H1 (cell line): ENCODE measurements around the gene USH2A. TPM values are rescaled to one million over a fixed set of nuclear protein-coding genes. Genes with fewer than 3 reads are reported as not detected.
A peak's percentile ranks its signal among the peaks of the same experiment; 100 is the strongest.

Experiments used
- CTCF ChIA-PET: fragments of 300-600 bp; sonication (Branson Sonifier 250); formaldehyde crosslinking; loops from one replicate; lab custom pipeline; 2021; ENCODE audit not compliant: partially characterized antibody; lab: Charles Lee
- POLR2A ChIA-PET: fragments of 300-600 bp; sonication (Branson Sonifier 250); formaldehyde crosslinking; loops from one replicate; lab custom pipeline; 2021; ENCODE audit warnings: inconsistent platforms; ENCODE audit not compliant: partially characterized antibody; lab: Charles Lee
- DNase-seq, 2 experiments: peaks; one replicate each; pipeline versions ENCODE4 v3.0.0 to v3.0.0-alpha.2; 2010 to 2022; ENCODE audit warnings: low spot score in 2 of 2, low read depth in 1 of 2, mixed read lengths in 1 of 2
- FAIRE-seq: peaks from 2 replicates; lab custom pipeline; 2011; peaks lifted over from hg19 to GRCh38; lab: Jason Lieb, UNC
- H2AFZ ChIP-seq: 2 replicates; pipeline ENCODE4 v1.8.1; 2012; ENCODE audit warnings: low read length, inconsistent platforms
- H2AK5ac ChIP-seq: 2 replicates; pipeline ENCODE4 v1.6.1; 2013; ENCODE audit warnings: low read depth, low read length
- H2BK120ac ChIP-seq: replicated peaks from 2 replicates; pipeline ENCODE3; 2013; ENCODE audit warnings: low read depth, low read length, inconsistent platforms
- H2BK12ac ChIP-seq: 2 replicates; pipeline ENCODE4 v1.6.1; 2013; ENCODE audit warnings: low read depth, low read length
- H2BK15ac ChIP-seq: 2 replicates; pipeline ENCODE4 v1.6.1; 2013; ENCODE audit warnings: low read length
- H2BK20ac ChIP-seq: 2 replicates; pipeline ENCODE4 v1.6.1; 2013; ENCODE audit warnings: low read length
- H2BK5ac ChIP-seq: 2 replicates; pipeline ENCODE4 v1.6.1; 2013; ENCODE audit warnings: low read depth, low read length
- H3K14ac ChIP-seq: 2 replicates; pipeline ENCODE4 v1.6.1; 2013; ENCODE audit warnings: inconsistent platforms; ENCODE audit not compliant: insufficient read length
- H3K18ac ChIP-seq: 2 replicates; pipeline ENCODE4 v1.6.1; 2013; ENCODE audit warnings: low read length; ENCODE audit errors: extremely low read depth
- H3K23ac ChIP-seq: 2 replicates; pipeline ENCODE4 v1.6.1; 2013; ENCODE audit warnings: inconsistent platforms; ENCODE audit not compliant: insufficient read length
- H3K23me2 ChIP-seq: 2 replicates; pipeline ENCODE4 v1.6.1; 2013; ENCODE audit warnings: low read depth, low read length
- H3K27ac ChIP-seq: 2 replicates; pipeline ENCODE4 v1.6.1; 2011; ENCODE audit warnings: low read depth, low read length, inconsistent platforms
- H3K27me3 ChIP-seq, 4 experiments: replicated peaks in 1 of 4; 1 replicate in 1 of 4; 2 replicates in 3 of 4; pipeline versions ENCODE4 v1.6.1 to v1.8.1; 2011 to 2013; ENCODE audit warnings: low read length in 3 of 4, mild to moderate bottlenecking in 3 of 4, inconsistent platforms in 2 of 4, mixed read lengths in 2 of 4, moderate library complexity in 1 of 4; ENCODE audit not compliant: control insufficient read depth in 3 of 4, insufficient read depth in 3 of 4; ENCODE audit errors: extremely low read depth in 1 of 4
- H3K36me3 ChIP-seq, 4 experiments: 2 replicates each; pipeline versions ENCODE4 v1.6.1 to v1.8.1; 2011 to 2013; ENCODE audit warnings: mild to moderate bottlenecking in 4 of 4, low read length in 3 of 4, moderate library complexity in 2 of 4, control low read depth in 1 of 4, inconsistent platforms in 1 of 4; ENCODE audit not compliant: insufficient read depth in 4 of 4, control insufficient read depth in 2 of 4
- H3K4ac ChIP-seq: replicated peaks from 2 replicates; pipeline ENCODE3; 2013; ENCODE audit warnings: low read length, low read depth, mixed read lengths, inconsistent platforms; ENCODE audit not compliant: insufficient read length
- H3K4me1 ChIP-seq, 4 experiments: replicated peaks in 1 of 4; 1 replicate in 1 of 4; 2 replicates in 3 of 4; pipeline versions ENCODE4 v1.6.1 to v1.8.1; 2011 to 2013; ENCODE audit warnings: low read length in 3 of 4, inconsistent platforms in 2 of 4, mixed read lengths in 1 of 4; ENCODE audit not compliant: insufficient read depth in 4 of 4, control insufficient read depth in 3 of 4
- H3K4me2 ChIP-seq, 2 experiments: 2 replicates each; pipeline versions ENCODE4 v1.6.1 to v1.8.1; 2011 to 2013; ENCODE audit warnings: low read depth in 2 of 2, low read length in 2 of 2, control low read depth in 1 of 2, inconsistent platforms in 1 of 2, mild to moderate bottlenecking in 1 of 2; ENCODE audit not compliant: insufficient read depth in 1 of 2
- H3K4me3 ChIP-seq, 4 experiments: fragments of 200-600, 300-600 bp in 1 of 4; sonication (generic), shearing (Covaris generic), sonication (Bioruptor Twin) in 1 of 4; 2 replicates each; pipeline versions ENCODE4 v1.5.1 to v1.8.1; 2011 to 2016; ENCODE audit warnings: low read length in 4 of 4, low read depth in 3 of 4, control low read depth in 2 of 4, inconsistent platforms in 2 of 4, mild to moderate bottlenecking in 2 of 4, mixed read lengths in 1 of 4, moderate library complexity in 1 of 4; ENCODE audit not compliant: insufficient read depth in 2 of 4; ENCODE audit errors: extremely low read depth in 1 of 4
- H3K56ac ChIP-seq: replicated peaks from 2 replicates; pipeline ENCODE3; 2013; ENCODE audit warnings: low read depth, mild to moderate bottlenecking, mixed read lengths, low read length, inconsistent platforms; ENCODE audit not compliant: insufficient read length
- H3K79me1 ChIP-seq: 2 replicates; pipeline ENCODE4 v1.6.1; 2013; ENCODE audit warnings: low read depth, low read length, control low read depth
- H3K79me2 ChIP-seq, 2 experiments: 2 replicates each; pipeline versions ENCODE4 v1.6.1 to v1.8.1; 2012 to 2013; ENCODE audit warnings: low read length in 2 of 2, mild to moderate bottlenecking in 2 of 2, inconsistent platforms in 1 of 2; ENCODE audit not compliant: insufficient read depth in 2 of 2, control insufficient read depth in 1 of 2
- H3K9ac ChIP-seq, 4 experiments: replicated peaks in 1 of 4; 1 replicate in 1 of 4; 2 replicates in 3 of 4; pipeline versions ENCODE4 v1.6.1 to v1.8.1; 2011 to 2013; ENCODE audit warnings: low read depth in 3 of 4, low read length in 3 of 4, control low read depth in 2 of 4, mild to moderate bottlenecking in 2 of 4, moderate library complexity in 2 of 4, inconsistent platforms in 1 of 4; ENCODE audit errors: extremely low read depth in 1 of 4
- H3K9me3 ChIP-seq, 2 experiments: 2 replicates each; pipeline versions ENCODE4 v1.6.1 to v1.8.1; 2012 to 2013; ENCODE audit warnings: mild to moderate bottlenecking in 2 of 2, moderate library complexity in 2 of 2, control low read depth in 1 of 2, inconsistent platforms in 1 of 2, low read depth in 1 of 2, low read length in 1 of 2, mixed read lengths in 1 of 2; ENCODE audit not compliant: insufficient read depth in 2 of 2
- H4K20me1 ChIP-seq, 2 experiments: replicated peaks in 1 of 2; 2 replicates each; pipeline versions ENCODE3 to v1.8.1; 2011 to 2013; ENCODE audit warnings: inconsistent platforms in 2 of 2, low read length in 2 of 2, mild to moderate bottlenecking in 1 of 2; ENCODE audit not compliant: insufficient read depth in 2 of 2, control insufficient read depth in 1 of 2
- H4K5ac ChIP-seq: 2 replicates; pipeline ENCODE4 v1.6.1; 2013; ENCODE audit warnings: low read length, low read depth, mixed read lengths, inconsistent platforms; ENCODE audit not compliant: insufficient read length
- H4K8ac ChIP-seq: 2 replicates; pipeline ENCODE4 v1.8.0; 2013; ENCODE audit warnings: mild to moderate bottlenecking, moderate library complexity, low read length, inconsistent platforms; ENCODE audit not compliant: insufficient read depth; ENCODE audit errors: extremely low read depth
- H4K91ac ChIP-seq: replicated peaks from 2 replicates; pipeline ENCODE3; 2013; ENCODE audit warnings: low read length, mixed read lengths, inconsistent platforms; ENCODE audit not compliant: insufficient read length
- BCL11A ChIP-seq, 2 experiments: IDR thresholded peaks; one replicate each; pipeline ENCODE4 v1.6.1; 2011; ENCODE audit warnings: low read depth in 2 of 2, low read length in 2 of 2, mild to moderate bottlenecking in 2 of 2
- RAD21 ChIP-seq, 2 experiments: IDR thresholded peaks in 1 of 2; conservative IDR thresholded peaks in 1 of 2; 2 replicates each; pipeline ENCODE4 v1.6.1; 2011; ENCODE audit warnings: low read depth in 2 of 2, low read length in 2 of 2, improper control_type of control experiment in 1 of 2, inconsistent platforms in 1 of 2, mild to moderate bottlenecking in 1 of 2, moderate library complexity in 1 of 2
- RFX5 ChIP-seq: IDR thresholded peaks from 2 replicates; pipeline ENCODE4 v1.6.1; 2011; ENCODE audit warnings: low read depth, low read length, improper control_type of control experiment, borderline replicate concordance
- WGBS, 2 experiments: shearing (Covaris generic) in 1 of 2; methylation state at CpG; one replicate each; pipeline versions ENCODE4 v1.1.6 to v1.1.7; 2013 to 2015; ENCODE audit warnings: low lambda C conversion rate in 2 of 2, mixed read lengths in 2 of 2, inconsistent platforms in 1 of 2, low coverage in 1 of 2, missing lambda C conversion rate in 1 of 2; ENCODE audit not compliant: insufficient replicate concordance in 2 of 2, insufficient coverage in 1 of 2, insufficient read length in 1 of 2; ENCODE audit errors: extremely low coverage in 1 of 2, missing lambda C conversion rate in 1 of 2; 5-methylcytosine and 5-hydroxymethylcytosine counted together
- polyA plus RNA-seq, 7 experiments: library from polyadenylated mRNA; depleted of rRNA in 3 of 7; stranded (reverse) in 5 of 7; unstranded in 2 of 7; fragments of >200 nt in 5 of 7; fragments of 200-250 nt in 2 of 7; gene quantifications; 1 replicate in 5 of 7; 2 replicates in 1 of 7; 4 replicates in 1 of 7; pipeline versions ENCODE4 v1.2.1 to v1.2.3, GENCODE V29; 2011 to 2013; ENCODE audit warnings: missing spikeins in 2 of 7, mixed read lengths in 2 of 7
- total RNA-seq: library from RNA; stranded (reverse); fragmentation: NEBNext Ultra II Directional; extraction: Animal tissue kit (Norgen Biotek cat#: 25700); gene quantifications from 2 replicates; pipeline ENCODE4 v1.2.1, GENCODE V29; 2021
- TF ChIP-seq, protein P1 (sequence below), 3 experiments: IDR thresholded peaks; 1 replicate in 2 of 3; 2 replicates in 1 of 3; pipeline versions ENCODE4 v1.5.1 to v1.6.1; 2011; ENCODE audit warnings: low read length in 3 of 3, mild to moderate bottlenecking in 3 of 3, inconsistent platforms in 2 of 3, low read depth in 1 of 3, moderate library complexity in 1 of 3; ENCODE audit not compliant: insufficient read depth in 1 of 3; ENCODE audit errors: control extremely low read depth in 1 of 3

USH2A gene
- total and polyA plus RNA-seq, 2 of the 8 experiments (the other 6 are each of a cell fraction or from before 2014, with no cell fraction given), result 0.02 to 0.17 TPM

- no peaks in the 10 kb centered on the region for H3K79me1 ChIP-seq
- H3K4ac ChIP-seq, result no peak overlapping the region
- TF ChIP-seq, protein P1, sequence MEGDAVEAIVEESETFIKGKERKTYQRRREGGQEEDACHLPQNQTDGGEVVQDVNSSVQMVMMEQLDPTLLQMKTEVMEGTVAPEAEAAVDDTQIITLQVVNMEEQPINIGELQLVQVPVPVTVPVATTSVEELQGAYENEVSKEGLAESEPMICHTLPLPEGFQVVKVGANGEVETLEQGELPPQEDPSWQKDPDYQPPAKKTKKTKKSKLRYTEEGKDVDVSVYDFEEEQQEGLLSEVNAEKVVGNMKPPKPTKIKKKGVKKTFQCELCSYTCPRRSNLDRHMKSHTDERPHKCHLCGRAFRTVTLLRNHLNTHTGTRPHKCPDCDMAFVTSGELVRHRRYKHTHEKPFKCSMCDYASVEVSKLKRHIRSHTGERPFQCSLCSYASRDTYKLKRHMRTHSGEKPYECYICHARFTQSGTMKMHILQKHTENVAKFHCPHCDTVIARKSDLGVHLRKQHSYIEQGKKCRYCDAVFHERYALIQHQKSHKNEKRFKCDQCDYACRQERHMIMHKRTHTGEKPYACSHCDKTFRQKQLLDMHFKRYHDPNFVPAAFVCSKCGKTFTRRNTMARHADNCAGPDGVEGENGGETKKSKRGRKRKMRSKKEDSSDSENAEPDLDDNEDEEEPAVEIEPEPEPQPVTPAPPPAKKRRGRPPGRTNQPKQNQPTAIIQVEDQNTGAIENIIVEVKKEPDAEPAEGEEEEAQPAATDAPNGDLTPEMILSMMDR (IDR thresholded peaks at IDR 0.05; ENCODE audit: control extremely low read depth in 1 of 3, insufficient read depth in 1 of 3, low read depth in 1 of 3, low read length in 3 of 3), result peak in 2 of 3 experiments; percentile 69 to 87; a peak in 3 of 4 replicates
- TF ChIP-seq RFX5 (no peak), RAD21 (IDR thresholded peaks at IDR 0.05 in 1 of 2, conservative IDR thresholded peaks at IDR 0.05 in 1 of 2; ENCODE audit: low read depth in 2 of 2, low read length in 2 of 2) (peak; percentile 74 to 82), BCL11A (IDR thresholded peaks at IDR 0.05; ENCODE audit: low read depth in 2 of 2, low read length in 2 of 2) (no peak)
- H2AK5ac ChIP-seq, result no peak overlapping the region
- DNase-seq (peak; percentile 13 to 51), FAIRE-seq (peak; percentile 63)
- H3K79me2 ChIP-seq, result no peaks in the 10 kb centered on the region
- no peak overlapping the region for H4K8ac ChIP-seq
- H3K18ac ChIP-seq, result no peak overlapping the region
- no peak overlapping the region for H2BK12ac ChIP-seq
- H2AFZ ChIP-seq, result peak overlapping the region; percentile 86
- H3K36me3 ChIP-seq, result no peaks in the 10 kb centered on the region
- no peak overlapping the region for H2BK20ac ChIP-seq
- no peak overlapping the region for H4K5ac ChIP-seq
- no peak overlapping the region for H3K23ac ChIP-seq
- CTCF ChIA-PET, result interaction anchor here (0.6 to 2.2 kb wide), 32 partner anchors 8 to 789 kb away, joined by 3 to 10 read pairs (median 4); no protein-coding TSS in a partner anchor
- H4K91ac ChIP-seq, result no peak overlapping the region
- POLR2A ChIA-PET, result no interaction called here
- H3K9ac ChIP-seq, result no peak overlapping the region
- H2BK5ac ChIP-seq, result no peak overlapping the region
- no peaks in the 10 kb centered on the region for H3K23me2 ChIP-seq
- H3K4me3 ChIP-seq, result no peak overlapping the region
- H3K27ac ChIP-seq, result no peak overlapping the region
- no peaks in the 10 kb centered on the region for H3K4me1 ChIP-seq
- no peak overlapping the region for H3K4me2 ChIP-seq
- H2BK120ac ChIP-seq, result no peak overlapping the region
- H3K27me3 ChIP-seq, result no peaks in the 10 kb centered on the region
- H2BK15ac ChIP-seq, result no peak overlapping the region
- no peaks in the 10 kb centered on the region for H4K20me1 ChIP-seq
- 41% methylated on average over 8 of the region's 8 CpGs; no CpG with 5 or more reads in 1 of the 2 experiments for whole genome bisulfite sequencing, 2 experiments
- H3K9me3 ChIP-seq, result no peaks in the 10 kb centered on the region
- no peak overlapping the region for H3K56ac ChIP-seq
- no peak overlapping the region for H3K14ac ChIP-seq
Measured at GRCh38 chr1:215710036-215710898, 713.0 kb downstream of the USH2A start.
